ENCODE data around the gene HDAC7. TPM values are rescaled to one million over a fixed set of nuclear protein-coding genes. Genes with fewer than 3 reads are reported as not detected.
A peak's percentile ranks its signal among the peaks of the same experiment; 100 is the strongest.

Gene HDAC7
- total RNA-seq, 2 experiments from 2014 or later = 331 to 385 TPM

GRCh38 chr12:47779943-47780504 is 39.7 kb downstream of the HDAC7 start:
- no peaks in the 10 kb centered on the region for H3K27me3 Mint-ChIP-seq
- ATAC-seq (no peak), DNase-seq (no peak)
- H3K4me3 Mint-ChIP-seq = no peak overlapping the region
- ChIA-PET CTCF (interaction anchor here (0.5 to 18.7 kb wide), 20 partner anchors 10 to 1163 kb away, joined by 3 to 449 read pairs (median 5); partner anchors contain the start of genes ENDOU, RAPGEF3 and RPAP3), POLR2A (interaction anchor here (1.2 kb wide), 1 partner anchor 28 kb away, joined by 3 read pairs; no protein-coding TSS in a partner anchor)
- peaks cover 19% of the 10 kb centered on the region for H3K36me3 Mint-ChIP-seq (ENCODE audit: low read depth)
- intact Hi-C loops (cut with DNase I, micrococcal nuclease) = loop anchor here (1.0 to 10.0 kb wide), 6 partner anchors 38 to 745 kb away; no protein-coding TSS in a partner anchor
- peaks cover 26% of the 10 kb centered on the region for H3K4me1 Mint-ChIP-seq
- peak overlapping the region; percentile 37 for H3K27ac Mint-ChIP-seq
- H3K9me3 Mint-ChIP-seq (ENCODE audit: low read depth) = no peaks in the 10 kb centered on the region

DNA sequence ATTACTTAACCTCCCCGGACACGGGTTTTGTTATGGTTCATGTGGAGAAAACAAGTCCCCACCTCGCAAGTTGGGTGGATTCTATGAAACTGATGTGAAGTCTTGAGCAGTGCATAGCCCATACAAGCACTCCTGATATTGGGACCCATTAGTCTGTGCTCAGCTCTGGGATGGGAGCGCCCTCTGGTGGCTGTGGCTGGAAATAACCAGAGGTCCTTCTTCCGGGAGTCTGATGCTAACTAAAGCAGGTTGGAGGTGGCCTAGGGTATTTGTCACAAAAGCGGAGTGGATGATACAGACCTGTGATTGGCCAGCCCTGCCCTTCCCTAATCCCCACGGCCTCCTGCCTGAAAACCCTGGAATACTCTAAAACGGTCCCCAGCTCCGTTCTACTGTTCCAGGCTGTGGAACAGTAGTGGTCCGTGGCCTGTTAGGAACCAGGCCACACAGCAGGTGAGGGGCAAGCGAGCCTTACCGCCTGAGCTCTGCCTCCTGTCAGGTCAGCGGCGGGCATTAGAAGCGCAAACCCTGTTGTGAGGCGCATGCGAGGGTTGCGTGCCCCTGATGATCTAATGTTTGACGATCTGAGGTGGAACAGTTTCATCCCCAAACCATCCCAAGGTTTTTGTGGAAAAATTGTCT is 40.3 kb downstream of the HDAC7 start:
- DNase-seq (peak; percentile 96), ATAC-seq (peak; percentile 82)
- H3K27ac Mint-ChIP-seq = peak overlapping the region; percentile 37
- no peaks in the 10 kb centered on the region for H3K9me3 Mint-ChIP-seq (ENCODE audit: low read depth)
- peaks cover 29% of the 10 kb centered on the region for H3K4me1 Mint-ChIP-seq
- no peaks in the 10 kb centered on the region for H3K27me3 Mint-ChIP-seq
- peaks cover 13% of the 10 kb centered on the region for H3K36me3 Mint-ChIP-seq (ENCODE audit: low read depth)
- intact Hi-C loops (cut with DNase I, micrococcal nuclease) = loop anchor here (1.0 to 10.0 kb wide), 6 partner anchors 37 to 745 kb away; no protein-coding TSS in a partner anchor
- no peak overlapping the region for H3K4me3 Mint-ChIP-seq
- ChIA-PET CTCF (interaction anchor here (0.5 to 18.7 kb wide), 22 partner anchors 10 to 1164 kb away, joined by 3 to 449 read pairs (median 5); partner anchors contain the start of genes ENDOU, RAPGEF3 and RPAP3), POLR2A (interaction anchor here (1.2 kb wide), 1 partner anchor 29 kb away, joined by 3 read pairs; no protein-coding TSS in a partner anchor)

GRCh38 chr12:47778881-47779280 is 40.8 kb downstream of the HDAC7 start:
- H3K4me3 Mint-ChIP-seq = no peak overlapping the region
- ChIA-PET CTCF (interaction anchor here (0.7 to 18.7 kb wide), 21 partner anchors 11 to 176 kb away, joined by 3 to 449 read pairs (median 5); partner anchors contain the start of genes ENDOU, RAPGEF3 and RPAP3), POLR2A (interaction anchor here (1.2 kb wide), 1 partner anchor 29 kb away, joined by 3 read pairs; no protein-coding TSS in a partner anchor)
- no peak for DNase-seq
- peaks cover 33% of the 10 kb centered on the region for H3K4me1 Mint-ChIP-seq
- no peak for ATAC-seq
- H3K27ac Mint-ChIP-seq = no peak overlapping the region
- intact Hi-C loops (cut with DNase I, micrococcal nuclease) = loop anchor here (1.0 to 10.0 kb wide), 6 partner anchors 37 to 744 kb away; no protein-coding TSS in a partner anchor
- H3K27me3 Mint-ChIP-seq = no peaks in the 10 kb centered on the region
- no peaks in the 10 kb centered on the region for H3K9me3 Mint-ChIP-seq (ENCODE audit: low read depth)
- peaks cover 10% of the 10 kb centered on the region for H3K36me3 Mint-ChIP-seq (ENCODE audit: low read depth)

GRCh38 chr12:47777741-47778558 is 41.8 kb downstream of the HDAC7 start:
- CTCF ChIA-PET = interaction anchor here (0.6 to 18.7 kb wide), 21 partner anchors 10 to 389 kb away, joined by 3 to 449 read pairs (median 6); partner anchors contain the start of genes ENDOU, RAPGEF3 and RPAP3
- intact Hi-C loops (cut with DNase I, micrococcal nuclease) = loop anchor here (5.0 to 10.0 kb wide), 2 partner anchors 126 to 743 kb away; no protein-coding TSS in a partner anchor
- Mint-ChIP-seq H3K36me3 (ENCODE audit: low read depth) (peaks cover 5% of the 10 kb centered on the region), H3K4me1 (peaks cover 37% of the 10 kb centered on the region), H3K27ac (no peak overlapping the region), H3K4me3 (no peak overlapping the region), H3K27me3 (no peaks in the 10 kb centered on the region), H3K9me3 (ENCODE audit: low read depth) (no peaks in the 10 kb centered on the region)
- POLR2A ChIA-PET = interaction anchor here (0.7 to 1.0 kb wide), 3 partner anchors 23 to 56 kb away, joined by 3 to 5 read pairs (median 3); no protein-coding TSS in a partner anchor
- no peak for DNase-seq
- no peak for ATAC-seq

DNA sequence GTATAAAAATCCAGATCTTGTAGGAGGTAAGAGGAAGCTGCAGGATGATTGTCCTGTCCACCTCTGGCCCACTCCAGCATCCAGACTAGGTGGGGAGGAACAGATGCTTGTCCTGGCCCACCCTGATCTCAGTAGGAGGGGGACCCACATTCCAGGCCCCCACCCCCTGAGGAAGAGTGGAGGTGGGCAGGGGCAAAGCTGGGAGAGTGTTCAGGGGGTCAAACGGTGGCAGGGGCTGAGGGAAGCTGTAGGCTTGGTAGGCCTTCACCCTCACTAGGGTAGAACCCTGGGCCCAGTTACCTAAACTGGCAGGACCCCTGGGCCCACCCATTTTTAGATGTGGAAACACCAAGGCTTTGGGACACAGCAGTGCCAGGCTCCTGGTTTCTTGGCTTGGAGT is 42.6 kb downstream of the HDAC7 start:
- peaks cover 37% of the 10 kb centered on the region for H3K4me1 Mint-ChIP-seq
- no peak overlapping the region for H3K4me3 Mint-ChIP-seq
- no peaks in the 10 kb centered on the region for H3K27me3 Mint-ChIP-seq
- ATAC-seq (no peak), DNase-seq (no peak)
- no peaks in the 10 kb centered on the region for H3K9me3 Mint-ChIP-seq (ENCODE audit: low read depth)
- intact Hi-C loops (cut with DNase I, micrococcal nuclease) = loop anchor here (5.0 to 10.0 kb wide), 2 partner anchors 125 to 742 kb away; no protein-coding TSS in a partner anchor
- ChIA-PET POLR2A (interaction anchor here (0.7 to 1.0 kb wide), 3 partner anchors 24 to 57 kb away, joined by 3 to 5 read pairs (median 3); no protein-coding TSS in a partner anchor), CTCF (interaction anchor here (0.5 to 18.7 kb wide), 15 partner anchors 8 to 390 kb away, joined by 3 to 449 read pairs (median 6); partner anchors contain the start of genes ENDOU, RPAP3 and TMEM106C)
- peaks cover 3% of the 10 kb centered on the region for H3K36me3 Mint-ChIP-seq (ENCODE audit: low read depth)
- H3K27ac Mint-ChIP-seq = no peak overlapping the region

GRCh38 chr12:47776471-47777143 is 43.1 kb downstream of the HDAC7 start:
- Mint-ChIP-seq H3K27ac (no peak overlapping the region), H3K4me3 (no peak overlapping the region), H3K36me3 (ENCODE audit: low read depth) (peaks cover 3% of the 10 kb centered on the region), H3K4me1 (peaks cover 37% of the 10 kb centered on the region), H3K27me3 (no peaks in the 10 kb centered on the region), H3K9me3 (ENCODE audit: low read depth) (no peaks in the 10 kb centered on the region)
- CTCF ChIA-PET = interaction anchor here (0.5 to 18.7 kb wide), 15 partner anchors 9 to 187 kb away, joined by 3 to 449 read pairs (median 5); partner anchors contain the start of genes ENDOU, RAPGEF3, RPAP3 and TMEM106C
- intact Hi-C loops (cut with DNase I, micrococcal nuclease) = loop anchor here (5.0 to 10.0 kb wide), 2 partner anchors 124 to 742 kb away; no protein-coding TSS in a partner anchor
- no peak for DNase-seq
- ATAC-seq = no peak
- POLR2A ChIA-PET = no interaction called here

- no peak overlapping the region for H3K27ac Mint-ChIP-seq
- ChIA-PET CTCF (interaction anchor here (0.6 to 18.7 kb wide), 12 partner anchors 7 to 1040 kb away, joined by 3 to 449 read pairs (median 6); partner anchors contain the start of genes ENDOU and RPAP3), POLR2A (interaction anchor here (0.6 kb wide), 1 partner anchor 33 kb away, joined by 3 read pairs; no protein-coding TSS in a partner anchor)
- peak overlapping the region; percentile 4 for H3K4me3 Mint-ChIP-seq
- DNase-seq (no peak), ATAC-seq (no peak)
- no peaks in the 10 kb centered on the region for H3K9me3 Mint-ChIP-seq (ENCODE audit: low read depth)
- H3K27me3 Mint-ChIP-seq = no peaks in the 10 kb centered on the region
- H3K36me3 Mint-ChIP-seq (ENCODE audit: low read depth) = no peaks in the 10 kb centered on the region
- intact Hi-C loops (cut with DNase I, micrococcal nuclease) = loop anchor here (5.0 to 10.0 kb wide), 2 partner anchors 123 to 741 kb away; no protein-coding TSS in a partner anchor
- peaks cover 37% of the 10 kb centered on the region for H3K4me1 Mint-ChIP-seq
These were observed 44.4 kb downstream of the HDAC7 start for GRCh38 chr12:47775100-47775911.

- ChIA-PET POLR2A (no interaction called here), CTCF (interaction anchor here (1.2 to 18.7 kb wide), 5 partner anchors 12 to 63 kb away, joined by 3 to 449 read pairs (median 7); partner anchors contain the start of genes ENDOU and RPAP3)
- H3K4me3 Mint-ChIP-seq = peak overlapping the region; percentile 82
- no peaks in the 10 kb centered on the region for H3K27me3 Mint-ChIP-seq
- ATAC-seq (no peak), DNase-seq (no peak)
- intact Hi-C loops (cut with DNase I, micrococcal nuclease) = loop anchor here (5.0 to 10.0 kb wide), 2 partner anchors 122 to 740 kb away; no protein-coding TSS in a partner anchor
- no peak overlapping the region for H3K27ac Mint-ChIP-seq
- peaks cover 37% of the 10 kb centered on the region for H3K4me1 Mint-ChIP-seq
- no peaks in the 10 kb centered on the region for H3K9me3 Mint-ChIP-seq (ENCODE audit: low read depth)
- H3K36me3 Mint-ChIP-seq (ENCODE audit: low read depth) = no peaks in the 10 kb centered on the region
These were observed 45.0 kb downstream of the HDAC7 start for GRCh38 chr12:47774663-47775062.

GRCh38 chr12:47773858-47774580 is 45.7 kb downstream of the HDAC7 start:
- intact Hi-C loops (cut with DNase I, micrococcal nuclease) = loop anchor here in 1 of 2 experiments (1.0 to 10.0 kb wide), 2 partner anchors 15 to 739 kb away; no protein-coding TSS in a partner anchor
- H3K27ac Mint-ChIP-seq = peak overlapping the region; percentile 71
- no peak for ATAC-seq

More at GRCh38 chr12:47773858-47774580, 45.7 kb downstream of the HDAC7 start:
- ChIA-PET POLR2A (no interaction called here), CTCF (interaction anchor here (0.7 to 18.7 kb wide), 6 partner anchors 12 to 64 kb away, joined by 3 to 449 read pairs (median 6); partner anchors contain the start of genes ENDOU and RPAP3)
- Mint-ChIP-seq H3K9me3 (ENCODE audit: low read depth) (no peaks in the 10 kb centered on the region), H3K36me3 (ENCODE audit: low read depth) (no peaks in the 10 kb centered on the region), H3K4me3 (peak overlapping the region; percentile 82), H3K27me3 (no peaks in the 10 kb centered on the region), H3K4me1 (peaks cover 33% of the 10 kb centered on the region)
- DNase-seq = no peak

All from activated CD4-positive, alpha-beta T cell treated with anti-CD3 and anti-CD28 coated beads for 36 hours (primary cell).